HCT116 (cell line): ENCODE results near the gene EIF5A2.
"Not testable (repeated sequence)": the region's sequence is repeated elsewhere in the genome, so short reads cannot be mapped to it uniquely, and the experiment has no call there.

Experiments
- EGR1 ChIP-seq: IDR thresholded peaks from 2 replicates; pipeline ENCODE4 v1.6.1; 2012; ENCODE audit warnings: low read depth
- ELF1 ChIP-seq: IDR thresholded peaks from 2 replicates; pipeline ENCODE4 v1.6.1; 2012; ENCODE audit warnings: low read depth, borderline replicate concordance
- EZH2 ChIP-seq: fragments of 200-600 bp; sonication (generic); IDR thresholded peaks from 2 replicates; pipeline ENCODE4 v1.6.1; 2017; ENCODE audit warnings: antibody characterized with exemption, mixed run types
- EZH2phosphoT487 ChIP-seq: fragments of 200-600 bp; IDR thresholded peaks from 2 replicates; pipeline ENCODE4 v1.6.1; 2018; ENCODE audit warnings: antibody characterized with exemption, borderline replicate concordance
- FOSL1 ChIP-seq: IDR thresholded peaks from 2 replicates; pipeline ENCODE4 v1.6.1; 2012; ENCODE audit warnings: low read depth
- POLR2A ChIP-seq: IDR thresholded peaks from 2 replicates; pipeline ENCODE4 v1.7.0; 2011; ENCODE audit warnings: borderline replicate concordance; ENCODE audit not compliant: insufficient read depth, insufficient read length; ENCODE audit errors: extremely low read depth
- POLR2AphosphoS5 ChIP-seq: IDR thresholded peaks from 2 replicates; pipeline ENCODE4 v1.6.1; 2011; ENCODE audit warnings: mild to moderate bottlenecking, low read depth, low read length, moderate library complexity
- RAD21 ChIP-seq: IDR thresholded peaks from 2 replicates; pipeline ENCODE4 v1.6.1; 2012; ENCODE audit warnings: low read depth, mild to moderate bottlenecking
- SIN3A ChIP-seq: IDR thresholded peaks from 2 replicates; pipeline ENCODE4 v1.6.1; 2012; ENCODE audit warnings: low read depth
- SRF ChIP-seq: IDR thresholded peaks from 2 replicates; pipeline ENCODE4 v1.6.1; 2012; ENCODE audit warnings: low read depth
- ZFX ChIP-seq: fragments of 450-650 bp; IDR thresholded peaks from 2 replicates; pipeline ENCODE4 v1.6.1; 2017
- TF ChIP-seq, protein P1 (sequence below), 3 experiments: fragments of 200-600 bp in 1 of 3; sonication (generic) in 1 of 3; IDR thresholded peaks in 2 of 3; conservative IDR thresholded peaks in 1 of 3; 2 replicates each; pipeline ENCODE4 v1.5.1; 2012 to 2017; ENCODE audit warnings: low read depth in 2 of 3, low read length in 2 of 3, antibody characterized with exemption in 1 of 3, borderline replicate concordance in 1 of 3, control low read depth in 1 of 3, mild to moderate bottlenecking in 1 of 3, mixed read lengths in 1 of 3, mixed run types in 1 of 3, moderate library complexity in 1 of 3; ENCODE audit not compliant: insufficient read depth in 1 of 3
- TF ChIP-seq, protein P2 (sequence below): IDR thresholded peaks from 2 replicates; pipeline ENCODE4 v1.6.1; 2012
- TF ChIP-seq, protein P3 (sequence below): IDR thresholded peaks from 2 replicates; pipeline ENCODE4 v1.6.1; 2012; ENCODE audit warnings: low read depth

DNA sequence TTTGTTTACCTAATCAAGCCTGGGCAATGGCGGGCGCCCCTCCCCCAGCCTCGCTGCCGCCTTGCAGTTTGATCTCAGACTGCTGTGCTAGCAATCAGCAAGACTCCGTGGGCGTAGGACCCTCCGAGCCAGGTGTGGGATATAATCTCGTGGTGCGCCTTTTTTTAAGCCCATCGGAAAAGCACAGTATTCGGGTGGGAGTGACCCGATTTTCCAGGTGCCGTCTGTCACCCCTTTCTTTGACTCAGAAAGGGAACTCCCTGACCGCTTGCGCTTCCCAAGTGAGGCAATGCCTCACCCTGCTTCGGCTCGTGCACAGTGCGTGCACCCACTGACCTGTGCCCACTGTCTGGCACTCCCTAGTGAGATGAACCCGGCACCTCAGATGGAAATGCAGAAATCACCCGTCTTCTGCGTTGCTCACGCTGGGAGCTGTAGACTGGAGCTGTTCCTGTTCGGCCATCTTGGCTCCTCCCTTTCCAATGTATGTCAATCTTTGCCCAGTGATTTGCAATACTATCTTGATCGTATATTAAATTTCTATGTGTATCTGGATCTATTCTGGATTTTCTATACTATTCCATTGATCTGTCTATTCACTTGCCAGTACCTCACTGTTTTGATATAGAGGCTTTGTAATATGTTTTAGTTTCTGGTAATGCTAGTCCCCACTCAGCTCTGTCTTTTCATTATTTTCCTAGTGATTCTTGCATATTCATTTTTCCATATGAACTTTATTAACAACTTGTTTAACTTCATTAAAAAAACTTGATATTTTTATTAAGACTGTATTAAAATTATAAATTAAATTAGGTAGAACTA lies 24.1 kb downstream of the EIF5A2 start:
- TF ChIP-seq, protein P1, sequence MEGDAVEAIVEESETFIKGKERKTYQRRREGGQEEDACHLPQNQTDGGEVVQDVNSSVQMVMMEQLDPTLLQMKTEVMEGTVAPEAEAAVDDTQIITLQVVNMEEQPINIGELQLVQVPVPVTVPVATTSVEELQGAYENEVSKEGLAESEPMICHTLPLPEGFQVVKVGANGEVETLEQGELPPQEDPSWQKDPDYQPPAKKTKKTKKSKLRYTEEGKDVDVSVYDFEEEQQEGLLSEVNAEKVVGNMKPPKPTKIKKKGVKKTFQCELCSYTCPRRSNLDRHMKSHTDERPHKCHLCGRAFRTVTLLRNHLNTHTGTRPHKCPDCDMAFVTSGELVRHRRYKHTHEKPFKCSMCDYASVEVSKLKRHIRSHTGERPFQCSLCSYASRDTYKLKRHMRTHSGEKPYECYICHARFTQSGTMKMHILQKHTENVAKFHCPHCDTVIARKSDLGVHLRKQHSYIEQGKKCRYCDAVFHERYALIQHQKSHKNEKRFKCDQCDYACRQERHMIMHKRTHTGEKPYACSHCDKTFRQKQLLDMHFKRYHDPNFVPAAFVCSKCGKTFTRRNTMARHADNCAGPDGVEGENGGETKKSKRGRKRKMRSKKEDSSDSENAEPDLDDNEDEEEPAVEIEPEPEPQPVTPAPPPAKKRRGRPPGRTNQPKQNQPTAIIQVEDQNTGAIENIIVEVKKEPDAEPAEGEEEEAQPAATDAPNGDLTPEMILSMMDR (IDR thresholded peaks at IDR 0.05 in 2 of 3, conservative IDR thresholded peaks at IDR 0.05 in 1 of 3; ENCODE audit: borderline replicate concordance in 1 of 3, insufficient read depth in 1 of 3, low read depth in 2 of 3, low read length in 2 of 3), result not testable (repeated sequence)
- TF ChIP-seq POLR2A, FOSL1, EZH2, POLR2AphosphoS5, SIN3A, ZFX, RAD21, EZH2phosphoT487, SRF, ELF1, EGR1: not testable (repeated sequence)
- TF ChIP-seq, protein P2, sequence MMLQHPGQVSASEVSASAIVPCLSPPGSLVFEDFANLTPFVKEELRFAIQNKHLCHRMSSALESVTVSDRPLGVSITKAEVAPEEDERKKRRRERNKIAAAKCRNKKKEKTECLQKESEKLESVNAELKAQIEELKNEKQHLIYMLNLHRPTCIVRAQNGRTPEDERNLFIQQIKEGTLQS, result not testable (repeated sequence)
- TF ChIP-seq, protein P3, sequence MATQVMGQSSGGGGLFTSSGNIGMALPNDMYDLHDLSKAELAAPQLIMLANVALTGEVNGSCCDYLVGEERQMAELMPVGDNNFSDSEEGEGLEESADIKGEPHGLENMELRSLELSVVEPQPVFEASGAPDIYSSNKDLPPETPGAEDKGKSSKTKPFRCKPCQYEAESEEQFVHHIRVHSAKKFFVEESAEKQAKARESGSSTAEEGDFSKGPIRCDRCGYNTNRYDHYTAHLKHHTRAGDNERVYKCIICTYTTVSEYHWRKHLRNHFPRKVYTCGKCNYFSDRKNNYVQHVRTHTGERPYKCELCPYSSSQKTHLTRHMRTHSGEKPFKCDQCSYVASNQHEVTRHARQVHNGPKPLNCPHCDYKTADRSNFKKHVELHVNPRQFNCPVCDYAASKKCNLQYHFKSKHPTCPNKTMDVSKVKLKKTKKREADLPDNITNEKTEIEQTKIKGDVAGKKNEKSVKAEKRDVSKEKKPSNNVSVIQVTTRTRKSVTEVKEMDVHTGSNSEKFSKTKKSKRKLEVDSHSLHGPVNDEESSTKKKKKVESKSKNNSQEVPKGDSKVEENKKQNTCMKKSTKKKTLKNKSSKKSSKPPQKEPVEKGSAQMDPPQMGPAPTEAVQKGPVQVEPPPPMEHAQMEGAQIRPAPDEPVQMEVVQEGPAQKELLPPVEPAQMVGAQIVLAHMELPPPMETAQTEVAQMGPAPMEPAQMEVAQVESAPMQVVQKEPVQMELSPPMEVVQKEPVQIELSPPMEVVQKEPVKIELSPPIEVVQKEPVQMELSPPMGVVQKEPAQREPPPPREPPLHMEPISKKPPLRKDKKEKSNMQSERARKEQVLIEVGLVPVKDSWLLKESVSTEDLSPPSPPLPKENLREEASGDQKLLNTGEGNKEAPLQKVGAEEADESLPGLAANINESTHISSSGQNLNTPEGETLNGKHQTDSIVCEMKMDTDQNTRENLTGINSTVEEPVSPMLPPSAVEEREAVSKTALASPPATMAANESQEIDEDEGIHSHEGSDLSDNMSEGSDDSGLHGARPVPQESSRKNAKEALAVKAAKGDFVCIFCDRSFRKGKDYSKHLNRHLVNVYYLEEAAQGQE, result not testable (repeated sequence)
